Neural crest cell (in vitro differentiated cells): ENCODE measurements around the gene KRT35. TPM values are rescaled to one million over a fixed set of nuclear protein-coding genes. Genes with fewer than 3 reads are reported as not detected.

ENCODE experiments used
- DNase-seq: peaks from one replicate; pipeline ENCODE4 v3.0.0; 2021; ENCODE audit warnings: low read depth, mixed read lengths, low spot score
- H3K27ac Mint-ChIP-seq: one replicate; pipeline ENCODE4 v1.8.0; 2021; ENCODE audit warnings: mild to moderate bottlenecking, mixed read lengths; ENCODE audit not compliant: unreplicated experiment
- H3K27me3 Mint-ChIP-seq: 2 replicates; pipeline ENCODE4 v1.8.0; 2021; ENCODE audit warnings: low read depth, mild to moderate bottlenecking, mixed read lengths
- H3K36me3 Mint-ChIP-seq: 2 replicates; pipeline ENCODE4 v1.8.0; 2021; ENCODE audit warnings: low read depth, mild to moderate bottlenecking, mixed read lengths
- H3K4me1 Mint-ChIP-seq: 2 replicates; pipeline ENCODE4 v1.8.0; 2021; ENCODE audit warnings: mixed read lengths
- H3K4me3 Mint-ChIP-seq: one replicate; pipeline ENCODE4 v1.8.0; 2021; ENCODE audit warnings: mild to moderate bottlenecking, mixed read lengths
- H3K9me3 Mint-ChIP-seq: 2 replicates; pipeline ENCODE4 v1.8.0; 2021; ENCODE audit warnings: mixed read lengths
- total RNA-seq: library from RNA; stranded (reverse); gene quantifications from 2 replicates; pipeline ENCODE4 v1.2.1, GENCODE V29; 2021
- TF ChIP-seq, protein P1 (sequence below): fragments of 200-600 bp; sonication (generic); conservative IDR thresholded peaks from 2 replicates; pipeline ENCODE4 v1.5.0; 2021; ENCODE audit warnings: antibody characterized with exemption, mild to moderate bottlenecking

The KRT35 gene
- total RNA-seq, 1 donor from 2014 or later = not detected

DNA sequence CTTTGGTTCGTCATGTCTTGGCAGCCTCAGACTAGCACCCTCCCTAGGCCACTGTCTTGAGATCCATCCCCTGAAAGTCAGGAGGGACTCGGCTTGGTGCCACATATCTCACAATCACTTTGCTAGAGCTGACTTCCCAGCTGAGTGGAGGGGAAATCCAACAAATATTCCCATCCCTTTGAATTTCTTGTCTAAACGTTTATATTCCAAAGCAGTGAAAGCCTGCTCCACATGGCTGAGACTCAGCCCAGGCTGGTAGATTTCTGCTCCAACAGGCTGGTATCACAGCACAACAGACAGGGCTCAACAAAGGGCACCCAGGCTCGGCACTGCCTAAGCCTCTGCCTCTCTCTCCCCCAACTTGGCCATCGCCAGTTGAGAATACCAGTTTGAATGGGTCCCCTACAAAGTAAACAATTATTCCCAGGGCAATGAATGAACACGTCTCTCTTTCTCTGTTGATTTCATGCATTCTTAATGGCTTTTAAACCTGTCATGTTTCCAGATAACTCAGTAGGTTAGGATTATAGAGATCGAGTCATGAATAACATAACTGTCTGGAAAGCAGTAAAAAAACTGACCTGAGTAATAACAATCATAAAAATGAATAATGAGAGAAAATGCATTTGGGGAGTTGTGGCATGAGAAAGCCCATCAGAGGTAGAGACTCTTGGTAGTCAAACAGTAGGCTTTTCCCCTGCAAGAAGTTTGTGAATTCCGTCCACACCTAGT lies 23.5 kb upstream of the KRT35 start:
- no peak for DNase-seq
- Mint-ChIP-seq H3K4me3 (no peak overlapping the region), H3K4me1 (peaks cover 6% of the 10 kb centered on the region), H3K27me3 (no peaks in the 10 kb centered on the region), H3K27ac (no peak overlapping the region), H3K36me3 (no peaks in the 10 kb centered on the region), H3K9me3 (no peaks in the 10 kb centered on the region)
- TF ChIP-seq, protein P1, sequence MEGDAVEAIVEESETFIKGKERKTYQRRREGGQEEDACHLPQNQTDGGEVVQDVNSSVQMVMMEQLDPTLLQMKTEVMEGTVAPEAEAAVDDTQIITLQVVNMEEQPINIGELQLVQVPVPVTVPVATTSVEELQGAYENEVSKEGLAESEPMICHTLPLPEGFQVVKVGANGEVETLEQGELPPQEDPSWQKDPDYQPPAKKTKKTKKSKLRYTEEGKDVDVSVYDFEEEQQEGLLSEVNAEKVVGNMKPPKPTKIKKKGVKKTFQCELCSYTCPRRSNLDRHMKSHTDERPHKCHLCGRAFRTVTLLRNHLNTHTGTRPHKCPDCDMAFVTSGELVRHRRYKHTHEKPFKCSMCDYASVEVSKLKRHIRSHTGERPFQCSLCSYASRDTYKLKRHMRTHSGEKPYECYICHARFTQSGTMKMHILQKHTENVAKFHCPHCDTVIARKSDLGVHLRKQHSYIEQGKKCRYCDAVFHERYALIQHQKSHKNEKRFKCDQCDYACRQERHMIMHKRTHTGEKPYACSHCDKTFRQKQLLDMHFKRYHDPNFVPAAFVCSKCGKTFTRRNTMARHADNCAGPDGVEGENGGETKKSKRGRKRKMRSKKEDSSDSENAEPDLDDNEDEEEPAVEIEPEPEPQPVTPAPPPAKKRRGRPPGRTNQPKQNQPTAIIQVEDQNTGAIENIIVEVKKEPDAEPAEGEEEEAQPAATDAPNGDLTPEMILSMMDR = no peak

DNA sequence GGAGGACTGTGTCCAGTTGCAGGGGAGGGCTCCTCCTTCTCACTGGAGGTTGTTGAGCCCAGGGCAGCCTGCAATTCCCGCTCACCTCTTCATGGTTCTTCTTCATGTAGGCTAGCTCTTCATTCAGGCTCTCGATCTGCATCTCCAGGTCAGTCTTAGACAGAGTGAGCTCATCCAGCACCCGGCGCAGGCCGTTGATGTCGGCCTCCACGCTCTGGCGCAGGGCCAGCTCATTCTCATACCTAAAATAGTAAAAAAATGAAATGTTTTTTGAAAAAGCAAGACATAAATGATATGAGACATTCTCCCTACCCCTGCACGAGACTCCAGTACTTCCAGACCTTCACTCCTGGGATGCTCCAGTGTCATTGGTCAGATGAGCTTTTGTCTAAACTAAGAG lies 22.3 kb upstream of the KRT35 start:
- no peak for DNase-seq
- no peak overlapping the region for H3K4me3 Mint-ChIP-seq
- peaks cover 6% of the 10 kb centered on the region for H3K4me1 Mint-ChIP-seq
- no peaks in the 10 kb centered on the region for H3K9me3 Mint-ChIP-seq
- H3K27me3 Mint-ChIP-seq = no peaks in the 10 kb centered on the region
- H3K27ac Mint-ChIP-seq = no peak overlapping the region
- TF ChIP-seq, protein P1 = no peak
- H3K36me3 Mint-ChIP-seq = no peaks in the 10 kb centered on the region

DNA sequence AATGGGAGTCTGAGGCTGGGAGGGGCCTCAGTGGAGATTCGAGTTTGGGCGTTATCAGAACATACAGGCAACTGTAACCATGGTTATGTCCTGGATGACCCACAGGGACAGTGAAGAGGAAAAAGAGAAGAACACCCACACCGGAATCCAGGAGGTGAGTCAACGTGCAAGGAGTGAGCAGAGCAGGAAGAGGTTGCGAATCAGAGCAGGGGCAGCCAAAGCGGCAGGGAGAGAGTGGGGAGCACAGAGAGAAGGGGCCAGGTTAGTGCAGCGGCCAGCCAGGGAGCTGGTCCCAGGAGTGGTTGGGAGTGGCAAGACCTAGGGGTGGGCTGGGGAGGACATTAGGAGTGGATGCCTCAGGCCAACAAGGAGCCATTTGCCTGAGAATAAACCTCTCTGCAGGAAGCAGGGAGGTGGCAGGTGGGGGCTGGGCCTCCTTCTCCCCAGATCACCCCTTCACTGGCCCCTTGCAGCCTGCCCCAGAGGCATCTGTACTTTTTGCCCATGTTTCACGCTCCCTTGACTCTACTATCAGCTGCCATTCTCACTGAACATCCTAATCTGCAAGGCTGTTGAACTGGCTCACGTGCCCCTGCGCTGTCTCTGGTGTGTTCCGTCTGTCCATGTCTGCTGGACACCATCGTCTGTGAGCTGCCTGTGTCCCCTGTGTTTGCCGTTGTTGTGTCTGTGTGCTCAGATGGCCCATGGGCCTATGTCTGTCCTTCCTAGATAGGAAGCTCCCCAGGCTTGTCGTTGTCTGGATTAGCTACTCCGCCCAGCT lies 19.4 kb upstream of the KRT35 start:
- DNase-seq = no peak
- H3K9me3 Mint-ChIP-seq = no peaks in the 10 kb centered on the region
- TF ChIP-seq, protein P1 = no peak
- no peak overlapping the region for H3K4me3 Mint-ChIP-seq
- no peaks in the 10 kb centered on the region for H3K36me3 Mint-ChIP-seq
- H3K27me3 Mint-ChIP-seq = no peaks in the 10 kb centered on the region
- H3K27ac Mint-ChIP-seq = no peak overlapping the region
- peaks cover 3% of the 10 kb centered on the region for H3K4me1 Mint-ChIP-seq

DNA sequence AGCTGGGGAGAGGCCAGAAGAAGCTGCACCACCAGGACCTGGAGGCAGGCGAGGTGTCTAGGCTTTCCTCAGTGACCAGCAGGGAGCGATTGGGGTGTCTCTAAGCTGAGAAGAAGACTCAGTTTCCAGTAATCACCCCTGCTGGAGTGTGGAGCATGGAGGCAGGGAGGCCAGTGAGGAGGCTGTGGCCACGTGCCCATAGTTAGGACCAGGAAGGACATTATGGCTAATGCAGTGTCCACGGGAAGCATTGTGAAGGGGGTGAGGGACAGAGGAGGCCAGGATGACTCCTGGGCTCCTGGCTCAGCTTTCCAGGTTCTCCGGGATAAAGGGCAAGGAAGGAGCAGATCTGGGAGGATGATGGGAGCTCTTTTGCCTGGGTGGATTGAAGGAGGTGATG lies 18.8 kb upstream of the KRT35 start:
- Mint-ChIP-seq H3K36me3 (no peaks in the 10 kb centered on the region), H3K4me3 (no peak overlapping the region), H3K27me3 (no peaks in the 10 kb centered on the region), H3K4me1 (peaks cover 3% of the 10 kb centered on the region), H3K27ac (no peak overlapping the region), H3K9me3 (no peaks in the 10 kb centered on the region)
- TF ChIP-seq, protein P1 = no peak
- DNase-seq = no peak

DNA sequence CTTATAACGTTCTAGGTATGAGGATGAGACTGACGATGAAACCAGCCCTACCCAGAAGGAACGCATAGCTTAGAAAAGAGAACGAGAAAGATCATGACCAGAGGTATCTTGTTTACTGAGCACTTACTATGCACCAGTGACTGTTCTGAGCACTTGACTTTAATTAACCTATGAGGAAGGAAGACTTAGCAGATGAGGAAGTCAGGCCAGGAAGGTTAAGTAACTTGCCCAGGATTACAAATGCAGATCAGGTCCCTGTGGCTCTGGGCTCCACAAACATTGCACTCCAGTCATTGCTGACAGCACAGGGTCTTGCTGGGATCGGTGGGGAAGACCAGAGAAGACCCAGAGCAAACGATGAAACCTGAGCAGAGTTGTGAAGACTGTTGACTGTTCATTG lies 17.3 kb upstream of the KRT35 start:
- Mint-ChIP-seq H3K4me1 (peaks cover 3% of the 10 kb centered on the region), H3K27me3 (no peaks in the 10 kb centered on the region), H3K36me3 (no peaks in the 10 kb centered on the region), H3K27ac (no peak overlapping the region), H3K4me3 (no peak overlapping the region), H3K9me3 (no peaks in the 10 kb centered on the region)
- TF ChIP-seq, protein P1 = no peak
- DNase-seq = no peak
